Tibial nerve (tissue), 4 donors: ENCODE results near the gene EML6. TPM values are rescaled to one million over a fixed set of nuclear protein-coding genes. Genes with fewer than 3 reads are reported as not detected.

Experiments used
- DNase-seq, 2 donors: peaks; one replicate each; pipeline ENCODE4 v3.0.0-alpha.2; 2019; ENCODE audit warnings: low spot score in 2 of 2
- H3K27ac ChIP-seq, 4 donors: fragments of 200-600 bp; sonication (generic) in 3 of 4; one replicate each; pipeline ENCODE4 v1.5.1; 2017 to 2019; ENCODE audit warnings: mild to moderate bottlenecking in 1 of 4
- H3K27me3 ChIP-seq, 2 donors: fragments of 200-600 bp; sonication (generic) in 1 of 2; one replicate each; pipeline versions ENCODE4 v1.5.1 to v1.6.0; 2017 to 2019
- H3K36me3 ChIP-seq, 3 donors: fragments of 200-600 bp; sonication (generic); one replicate each; pipeline ENCODE4 v1.5.1; 2018 to 2019
- H3K4me1 ChIP-seq, 4 donors: fragments of 200-600 bp; sonication (generic) in 3 of 4; one replicate each; pipeline ENCODE4 v1.5.1; 2017 to 2019
- H3K4me3 ChIP-seq, 4 donors: fragments of 200-600 bp; sonication (generic) in 3 of 4; one replicate each; pipeline ENCODE4 v1.5.1; 2017 to 2019; ENCODE audit warnings: mild to moderate bottlenecking in 1 of 4, moderate library complexity in 1 of 4
- H3K9me3 ChIP-seq, 4 donors: fragments of 200-600 bp; sonication (generic) in 3 of 4; one replicate each; pipeline ENCODE4 v1.5.1; 2017 to 2019
- EP300 ChIP-seq, 2 donors: sonication (generic); formaldehyde crosslinking; IDR thresholded peaks; one replicate each; pipeline ENCODE4 v1.6.1; 2017; ENCODE audit warnings: antibody characterized with exemption in 2 of 2, mild to moderate bottlenecking in 1 of 2
- POLR2A ChIP-seq, 2 donors: fragments of 450-650 bp; IDR thresholded peaks; one replicate each; pipeline ENCODE4 v1.6.1; 2017; ENCODE audit warnings: antibody characterized with exemption in 2 of 2, mild to moderate bottlenecking in 2 of 2, moderate library complexity in 2 of 2
- WGBS, 2 donors: methylation state at CpG; one replicate each; pipeline ENCODE4 v1.1.5; 2018; 5-methylcytosine and 5-hydroxymethylcytosine counted together
- total RNA-seq, 4 donors: library from RNA; depleted of rRNA; stranded (reverse); fragments of >200 nt; gene quantifications; one replicate each; pipeline ENCODE4 v1.1.0, GENCODE V29; 2016
- TF ChIP-seq, protein P1 (sequence below), 5 experiments: fragments of 200-600 bp in 3 of 5; fragments of 450-650 bp in 2 of 5; sonication (generic) in 3 of 5; IDR thresholded peaks; one replicate each; pipeline ENCODE4 v1.5.1; 2016 to 2019; ENCODE audit warnings: antibody characterized with exemption in 5 of 5, mild to moderate bottlenecking in 3 of 5, moderate library complexity in 2 of 5

EML6 gene
- total RNA-seq, 4 donors from 2014 or later: 0.60 to 18.0 (median 0.93) TPM

DNA sequence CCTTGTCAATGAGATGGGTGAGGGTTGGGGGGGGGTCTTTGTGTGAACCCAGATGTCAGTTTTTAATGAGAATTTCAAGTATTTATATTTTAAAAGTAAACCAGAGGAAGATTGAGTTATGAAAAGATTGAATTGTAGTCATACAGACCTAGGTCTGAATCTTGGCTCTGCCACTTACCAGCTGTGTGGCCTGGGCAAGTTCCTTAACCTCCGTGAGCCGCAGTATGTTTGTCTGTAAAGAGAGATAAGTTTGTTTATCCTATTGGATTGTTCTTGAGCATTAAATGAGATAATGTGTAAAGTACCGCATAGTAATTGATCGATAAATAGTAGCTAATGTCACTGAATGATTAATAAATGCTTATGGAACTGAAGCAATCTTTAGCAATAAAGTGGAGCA, 63.8 kb downstream of the EML6 start:
- no peak for TF ChIP-seq EP300 (IDR thresholded peaks at IDR 0.05)
- TF ChIP-seq POLR2A (IDR thresholded peaks at IDR 0.05): no peak
- no peaks in the 10 kb centered on the region for H3K4me1 ChIP-seq
- H3K27ac ChIP-seq: no peak overlapping the region
- no peaks in the 10 kb centered on the region for H3K27me3 ChIP-seq
- H3K36me3 ChIP-seq: no peaks in the 10 kb centered on the region
- H3K9me3 ChIP-seq: no peaks in the 10 kb centered on the region
- 92 to 97% methylated on average over 4 of the region's 4 CpGs for WGBS, 2 donors
- H3K4me3 ChIP-seq: no peak overlapping the region
- no peak for DNase-seq

DNA sequence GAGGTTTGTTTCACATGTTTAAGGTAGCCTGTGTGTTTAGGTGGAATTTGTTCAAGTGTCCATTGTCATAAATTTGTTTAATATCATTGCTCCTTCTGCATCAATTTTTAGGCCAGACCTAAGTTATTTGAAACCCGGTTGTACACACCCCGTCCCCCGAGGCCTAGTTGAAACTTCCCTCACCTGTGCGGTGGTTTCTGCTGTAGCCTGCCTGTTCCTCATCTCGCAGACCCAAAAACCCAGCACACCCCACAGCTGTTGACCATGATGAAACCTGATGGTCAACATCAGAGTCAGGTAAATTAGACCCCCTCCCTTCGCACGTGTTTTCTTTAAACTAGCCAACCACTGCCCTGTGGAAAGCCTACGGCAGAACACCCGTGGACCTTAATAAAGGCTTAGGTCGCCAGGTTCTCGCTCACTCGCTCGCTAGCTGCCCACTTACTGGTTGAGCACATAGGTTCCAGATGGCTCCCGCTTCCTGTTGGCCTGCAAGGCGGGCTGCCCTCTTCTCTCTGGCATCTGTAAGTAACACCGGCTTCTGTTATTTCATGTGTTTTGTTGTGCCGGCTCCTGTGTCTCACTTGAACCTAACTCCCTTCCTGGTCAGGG, 64.4 kb downstream of the EML6 start:
- Histone ChIP-seq H3K4me1 (no peaks in the 10 kb centered on the region), H3K27ac (no peak overlapping the region), H3K4me3 (no peak overlapping the region), H3K9me3 (no peaks in the 10 kb centered on the region), H3K27me3 (no peaks in the 10 kb centered on the region), H3K36me3 (no peaks in the 10 kb centered on the region)
- TF ChIP-seq, protein P1, sequence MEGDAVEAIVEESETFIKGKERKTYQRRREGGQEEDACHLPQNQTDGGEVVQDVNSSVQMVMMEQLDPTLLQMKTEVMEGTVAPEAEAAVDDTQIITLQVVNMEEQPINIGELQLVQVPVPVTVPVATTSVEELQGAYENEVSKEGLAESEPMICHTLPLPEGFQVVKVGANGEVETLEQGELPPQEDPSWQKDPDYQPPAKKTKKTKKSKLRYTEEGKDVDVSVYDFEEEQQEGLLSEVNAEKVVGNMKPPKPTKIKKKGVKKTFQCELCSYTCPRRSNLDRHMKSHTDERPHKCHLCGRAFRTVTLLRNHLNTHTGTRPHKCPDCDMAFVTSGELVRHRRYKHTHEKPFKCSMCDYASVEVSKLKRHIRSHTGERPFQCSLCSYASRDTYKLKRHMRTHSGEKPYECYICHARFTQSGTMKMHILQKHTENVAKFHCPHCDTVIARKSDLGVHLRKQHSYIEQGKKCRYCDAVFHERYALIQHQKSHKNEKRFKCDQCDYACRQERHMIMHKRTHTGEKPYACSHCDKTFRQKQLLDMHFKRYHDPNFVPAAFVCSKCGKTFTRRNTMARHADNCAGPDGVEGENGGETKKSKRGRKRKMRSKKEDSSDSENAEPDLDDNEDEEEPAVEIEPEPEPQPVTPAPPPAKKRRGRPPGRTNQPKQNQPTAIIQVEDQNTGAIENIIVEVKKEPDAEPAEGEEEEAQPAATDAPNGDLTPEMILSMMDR (IDR thresholded peaks at IDR 0.05): no peak
- no peak for DNase-seq
- 94 to 95% methylated on average over 17 of the region's 17 CpGs for WGBS, 2 donors

- no peak for DNase-seq
- Histone ChIP-seq H3K4me1 (no peaks in the 10 kb centered on the region), H3K27me3 (no peaks in the 10 kb centered on the region), H3K27ac (no peak overlapping the region), H3K36me3 (no peaks in the 10 kb centered on the region), H3K4me3 (no peak overlapping the region), H3K9me3 (no peaks in the 10 kb centered on the region)
- 91 to 95% methylated on average over 2 of the region's 2 CpGs for WGBS, 2 donors
- TF ChIP-seq, protein P1 (IDR thresholded peaks at IDR 0.05): no peak
- no peak for TF ChIP-seq EP300 (IDR thresholded peaks at IDR 0.05)
- TF ChIP-seq POLR2A (IDR thresholded peaks at IDR 0.05): no peak
Observed at GRCh38 chr2:54789878-54790277, 66.4 kb downstream of the EML6 start.

DNA sequence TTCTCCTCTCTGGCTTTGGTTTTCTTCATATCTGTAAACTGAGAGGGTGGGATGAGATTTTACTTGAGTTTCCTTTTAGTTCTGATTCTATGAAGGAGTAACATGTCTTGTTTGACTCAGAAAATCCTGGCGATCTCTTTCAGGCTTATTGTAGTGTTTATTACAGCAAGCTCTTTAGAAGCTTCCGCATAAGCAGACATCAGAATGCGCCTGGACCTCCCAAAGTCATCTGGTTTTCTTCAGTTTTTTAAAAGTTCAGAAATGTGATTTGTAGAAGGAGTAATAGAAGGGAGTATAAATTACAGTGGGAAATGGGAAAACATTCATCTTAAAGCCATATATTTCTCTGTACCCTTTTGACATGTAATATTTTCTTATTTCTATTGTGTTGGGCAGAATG, 68.4 kb downstream of the EML6 start:
- 70 to 76% methylated on average over 3 of the region's 3 CpGs for WGBS, 2 donors
- Histone ChIP-seq H3K9me3 (no peaks in the 10 kb centered on the region), H3K4me1 (no peaks in the 10 kb centered on the region), H3K4me3 (no peak overlapping the region), H3K36me3 (no peaks in the 10 kb centered on the region), H3K27me3 (no peaks in the 10 kb centered on the region), H3K27ac (no peak overlapping the region)
- no peak for DNase-seq
- TF ChIP-seq EP300 (IDR thresholded peaks at IDR 0.05): no peak
- TF ChIP-seq POLR2A (IDR thresholded peaks at IDR 0.05): no peak
- TF ChIP-seq, protein P1 (IDR thresholded peaks at IDR 0.05): no peak

- no peak for TF ChIP-seq EP300 (IDR thresholded peaks at IDR 0.05)
- no peak for DNase-seq
- 91 to 96% methylated on average over 4 of the region's 4 CpGs for WGBS, 2 donors
- Histone ChIP-seq H3K9me3 (no peaks in the 10 kb centered on the region), H3K4me3 (no peak overlapping the region), H3K27me3 (no peaks in the 10 kb centered on the region), H3K27ac (no peak overlapping the region), H3K4me1 (no peaks in the 10 kb centered on the region), H3K36me3 (no peaks in the 10 kb centered on the region)
Observed at GRCh38 chr2:54797307-54797706, 73.8 kb downstream of the EML6 start.

GRCh38 chr2:54801352-54801751, 77.9 kb downstream of the EML6 start:
- H3K9me3 ChIP-seq: no peaks in the 10 kb centered on the region
- no peak overlapping the region for H3K27ac ChIP-seq
- WGBS, 2 donors: 67 to 70% methylated on average over 6 of the region's 6 CpGs
- H3K4me3 ChIP-seq: no peak overlapping the region
- H3K36me3 ChIP-seq: no peaks in the 10 kb centered on the region
- no peaks in the 10 kb centered on the region for H3K27me3 ChIP-seq
- no peak for DNase-seq
- H3K4me1 ChIP-seq: no peaks in the 10 kb centered on the region
- TF ChIP-seq EP300 (IDR thresholded peaks at IDR 0.05) (no peak), POLR2A (IDR thresholded peaks at IDR 0.05) (no peak)
- TF ChIP-seq, protein P1 (IDR thresholded peaks at IDR 0.05): no peak
